Naive thymus-derived CD8-positive, alpha-beta T cell (primary cell): Measurements from ENCODE around the gene KRTAP9-2. TPM values are rescaled to one million over a fixed set of nuclear protein-coding genes. Genes with fewer than 3 reads are reported as not detected.
A peak's percentile ranks its signal among the peaks of the same experiment; 100 is the strongest.
"Not testable (repeated sequence)": the region's sequence is repeated elsewhere in the genome, so short reads cannot be mapped to it uniquely, and the experiment has no call there.

Experiments
- ATAC-seq, 2 donors: fragments of 150-1000 bp; cut with Tn5 transposase in 1 of 2; sonication (Bioruptor Pico), chemical (Tn5 transposase) in 1 of 2; 1 replicate in 1 of 2; 2 replicates in 1 of 2; pipeline ENCODE4 v1.10.0; 2021; ENCODE audit warnings: mild to moderate bottlenecking in 2 of 2, moderate library complexity in 2 of 2
- POLR2A ChIA-PET: fragments of 350-600 bp; sonication (Branson Sonifier 250); formaldehyde crosslinking; loops from one replicate; lab custom pipeline; 2021; ENCODE audit warnings: antibody characterized with exemption; lab: Charles Lee
- DNase-seq, 10 donors: peaks; one replicate each; pipeline versions ENCODE4 v3.0.0 to v3.0.0-alpha.2; 2020 to 2022
- H3K27ac Mint-ChIP-seq, 10 donors: one replicate each; pipeline ENCODE4 v1.8.0; 2020 to 2022; ENCODE audit warnings: mild to moderate bottlenecking in 10 of 10, mixed read lengths in 10 of 10, moderate library complexity in 4 of 10, inconsistent platforms in 1 of 10
- H3K27me3 Mint-ChIP-seq, 5 donors: one replicate each; pipeline ENCODE4 v1.8.0; 2021 to 2022; ENCODE audit warnings: mixed read lengths in 5 of 5
- H3K36me3 Mint-ChIP-seq, 3 donors: one replicate each; pipeline ENCODE4 v1.8.0; 2020 to 2022; ENCODE audit warnings: mixed read lengths in 3 of 3, mild to moderate bottlenecking in 2 of 3, inconsistent platforms in 1 of 3
- H3K4me1 Mint-ChIP-seq, 4 donors: one replicate each; pipeline ENCODE4 v1.8.0; 2021 to 2022; ENCODE audit warnings: mixed read lengths in 4 of 4
- H3K4me3 Mint-ChIP-seq, 10 donors: one replicate each; pipeline ENCODE4 v1.8.0; 2020 to 2022; ENCODE audit warnings: mild to moderate bottlenecking in 10 of 10, mixed read lengths in 10 of 10, moderate library complexity in 6 of 10, inconsistent platforms in 1 of 10
- H3K9me3 Mint-ChIP-seq, 9 donors: one replicate each; pipeline ENCODE4 v1.8.0; 2020 to 2022; ENCODE audit warnings: mixed read lengths in 9 of 9, mild to moderate bottlenecking in 3 of 9, inconsistent platforms in 1 of 9, moderate library complexity in 1 of 9
- polyA plus RNA-seq, 3 donors: library from polyadenylated mRNA; unstranded; fragments of 300-500 nt; fragmentation: Illumina TruSeq; gene quantifications; one replicate each; pipeline ENCODE4 v1.2.3, GENCODE V29; 2021
- total RNA-seq, 8 experiments: library from RNA in 2 of 8; stranded (reverse) in 2 of 8; gene quantifications; one replicate each; pipeline ENCODE4 v1.2.3 and lab custom pipeline; 2021 to 2026

KRTAP9-2 gene
- total and polyA plus RNA-seq, 5 experiments from 2014 or later: not detected

- Mint-ChIP-seq H3K4me1 (peaks cover 2 to 14% (median 11%) of the 10 kb centered on the region in 4 donors), H3K27ac (peak overlapping the region in 1 of 10 donors; percentile 64)
- H3K9me3 Mint-ChIP-seq, H3K4me3 Mint-ChIP-seq, H3K27me3 Mint-ChIP-seq, DNase-seq, ATAC-seq, POLR2A ChIA-PET, H3K36me3 Mint-ChIP-seq: not testable (repeated sequence)
Measured at GRCh38 chr17:41246995-41247787, 20.7 kb downstream of the KRTAP9-2 start.

- H3K9me3 Mint-ChIP-seq, POLR2A ChIA-PET, ATAC-seq, H3K4me3 Mint-ChIP-seq, H3K36me3 Mint-ChIP-seq, DNase-seq, H3K27me3 Mint-ChIP-seq: not testable (repeated sequence)
- H3K4me1 Mint-ChIP-seq: peaks cover 5 to 25% (median 13%) of the 10 kb centered on the region in 4 donors
- peak within 1 kb of the TSS in 2 of 10 donors; percentile 13 to 37 for H3K27ac Mint-ChIP-seq
Measured at GRCh38 chr17:41249637-41250240, 23.3 kb downstream of the KRTAP9-2 start, which contains the start of gene KRTAP9-4. TSS of gene KRTAP9-4 (plus strand) at chr17:41249687. CDS start at chr17:41249721, 34 bp downstream.

GRCh38 chr17:41251261-41251660, 24.8 kb downstream of the KRTAP9-2 start:
- DNase-seq (no peak), ATAC-seq (no peak)
- Mint-ChIP-seq H3K4me1 (peaks cover 5 to 25% (median 13%) of the 10 kb centered on the region in 4 donors), H3K36me3 (no peaks in the 10 kb centered on the region), H3K27me3 (peaks cover 0 to 7% (median 0%) of the 10 kb centered on the region in 5 donors), H3K9me3 (no peaks in the 10 kb centered on the region), H3K27ac (peak overlapping the region in 1 of 10 donors; percentile 43), H3K4me3 (no peak overlapping the region)
- POLR2A ChIA-PET: no interaction called here

- POLR2A ChIA-PET: no interaction called here
- H3K27ac Mint-ChIP-seq: no peak overlapping the region
- H3K27me3 Mint-ChIP-seq: peaks cover 0 to 25% (median 2%) of the 10 kb centered on the region in 5 donors
- no peaks in the 10 kb centered on the region for H3K9me3 Mint-ChIP-seq
- no peaks in the 10 kb centered on the region for H3K36me3 Mint-ChIP-seq
- no peak for DNase-seq
- no peak overlapping the region for H3K4me3 Mint-ChIP-seq
- no peak for ATAC-seq
- peaks cover 5 to 20% (median 7%) of the 10 kb centered on the region in 4 donors for H3K4me1 Mint-ChIP-seq
Measured at GRCh38 chr17:41254861-41255260, 28.4 kb downstream of the KRTAP9-2 start.

- POLR2A ChIA-PET, H3K36me3 Mint-ChIP-seq, H3K4me3 Mint-ChIP-seq, DNase-seq, H3K9me3 Mint-ChIP-seq, ATAC-seq: not testable (repeated sequence)
- Mint-ChIP-seq H3K27ac (peak within 1 kb of the TSS in 1 of 10 donors; percentile 60), H3K4me1 (peaks cover 2 to 20% (median 8%) of the 10 kb centered on the region in 4 donors), H3K27me3 (peaks cover 0 to 27% (median 2%) of the 10 kb centered on the region in 5 donors)
Measured at GRCh38 chr17:41255381-41256290, 29.2 kb downstream of the KRTAP9-2 start, which contains the start of gene KRTAP9-9. TSS of gene KRTAP9-9 (plus strand) at chr17:41255384.

GRCh38 chr17:41256291-41256685, 29.8 kb downstream of the KRTAP9-2 start:
- H3K4me3 Mint-ChIP-seq: no peak overlapping the region
- peaks cover 2 to 27% (median 13%) of the 10 kb centered on the region in 4 donors for H3K4me1 Mint-ChIP-seq
- no peaks in the 10 kb centered on the region for H3K36me3 Mint-ChIP-seq
- no peak for ATAC-seq
- no peaks in the 10 kb centered on the region for H3K9me3 Mint-ChIP-seq
- POLR2A ChIA-PET: no interaction called here
- no peak for DNase-seq
- H3K27me3 Mint-ChIP-seq: peaks cover 0 to 28% (median 2%) of the 10 kb centered on the region in 5 donors
- no peak overlapping the region for H3K27ac Mint-ChIP-seq

- Mint-ChIP-seq H3K27me3 (peaks cover 0 to 30% (median 2%) of the 10 kb centered on the region in 5 donors), H3K36me3 (no peaks in the 10 kb centered on the region), H3K27ac (no peak overlapping the region), H3K4me3 (no peak overlapping the region), H3K9me3 (no peaks in the 10 kb centered on the region), H3K4me1 (peaks cover 8 to 33% (median 17%) of the 10 kb centered on the region in 4 donors)
- POLR2A ChIA-PET: no interaction called here
- no peak for DNase-seq
- no peak for ATAC-seq
Measured at GRCh38 chr17:41258406-41258805, 32.0 kb downstream of the KRTAP9-2 start.

GRCh38 chr17:41263212-41263611, 36.8 kb downstream of the KRTAP9-2 start:
- peaks cover 11 to 36% (median 20%) of the 10 kb centered on the region in 4 donors for H3K4me1 Mint-ChIP-seq
- no peaks in the 10 kb centered on the region for H3K36me3 Mint-ChIP-seq
- ATAC-seq (no peak), DNase-seq (no peak)
- no peaks in the 10 kb centered on the region for H3K9me3 Mint-ChIP-seq
- H3K27ac Mint-ChIP-seq: no peak overlapping the region
- POLR2A ChIA-PET: no interaction called here
- peaks cover 0 to 23% (median 0%) of the 10 kb centered on the region in 5 donors for H3K27me3 Mint-ChIP-seq
- H3K4me3 Mint-ChIP-seq: no peak overlapping the region

GRCh38 chr17:41264599-41264998, 38.2 kb downstream of the KRTAP9-2 start:
- DNase-seq (no peak), ATAC-seq (no peak)
- H3K9me3 Mint-ChIP-seq: no peaks in the 10 kb centered on the region
- no peaks in the 10 kb centered on the region for H3K36me3 Mint-ChIP-seq
- peaks cover 0 to 17% (median 0%) of the 10 kb centered on the region in 5 donors for H3K27me3 Mint-ChIP-seq
- no peak overlapping the region for H3K4me3 Mint-ChIP-seq
- POLR2A ChIA-PET: no interaction called here
- H3K4me1 Mint-ChIP-seq: peaks cover 12 to 36% (median 20%) of the 10 kb centered on the region in 4 donors
- peak overlapping the region in 1 of 10 donors; percentile 37 for H3K27ac Mint-ChIP-seq

GRCh38 chr17:41265078-41265477, 38.6 kb downstream of the KRTAP9-2 start, which contains the start of gene KRTAP9-6:
TSS of gene KRTAP9-6 (plus strand) at chr17:41265378. CDS start at chr17:41265378, 0 bp downstream.
- ATAC-seq (no peak), DNase-seq (no peak)
- POLR2A ChIA-PET: no interaction called here
- Mint-ChIP-seq H3K4me3 (no peak within 1 kb of the TSS), H3K27me3 (peaks cover 0 to 15% (median 0%) of the 10 kb centered on the region in 5 donors), H3K9me3 (no peaks in the 10 kb centered on the region), H3K4me1 (peaks cover 12 to 33% (median 19%) of the 10 kb centered on the region in 4 donors), H3K36me3 (no peaks in the 10 kb centered on the region), H3K27ac (peak within 1 kb of the TSS in 3 of 10 donors; percentile 6 to 37 (median 9))

- Mint-ChIP-seq H3K9me3 (no peaks in the 10 kb centered on the region), H3K4me1 (peaks cover 4 to 15% (median 11%) of the 10 kb centered on the region in 4 donors), H3K27ac (no peak overlapping the region), H3K36me3 (no peaks in the 10 kb centered on the region), H3K27me3 (peaks cover 0 to 8% (median 0%) of the 10 kb centered on the region in 5 donors), H3K4me3 (no peak overlapping the region)
- POLR2A ChIA-PET: no interaction called here
- ATAC-seq (no peak), DNase-seq (no peak)
Measured at GRCh38 chr17:41267711-41268110, 41.3 kb downstream of the KRTAP9-2 start.

- POLR2A ChIA-PET, H3K36me3 Mint-ChIP-seq: not testable (repeated sequence)
- peaks cover 0 to 10% (median 5%) of the 10 kb centered on the region in 4 donors for H3K4me1 Mint-ChIP-seq
Measured at GRCh38 chr17:41271323-41271722, 44.9 kb downstream of the KRTAP9-2 start.

More at GRCh38 chr17:41271323-41271722, 44.9 kb downstream of the KRTAP9-2 start:
- not testable (repeated sequence) for H3K4me3 Mint-ChIP-seq, H3K27me3 Mint-ChIP-seq, H3K9me3 Mint-ChIP-seq, DNase-seq, ATAC-seq, H3K27ac Mint-ChIP-seq
